Measurements from ENCODE around the gene KCNQ1.

Gene KCNQ1

GRCh38 chr11:2703363-2704141 is 258.7 kb downstream of the KCNQ1 start:
- DNase-seq = no peak

GRCh38 chr11:2704356-2704755 is 259.5 kb downstream of the KCNQ1 start:
- no peak for DNase-seq

- no peak for DNase-seq
Observed at GRCh38 chr11:2704896-2705606, 260.2 kb downstream of the KCNQ1 start.

- no peak for DNase-seq
Observed at GRCh38 chr11:2706321-2706720, 261.5 kb downstream of the KCNQ1 start.

- DNase-seq = no peak
Observed at GRCh38 chr11:2707736-2708135, 262.9 kb downstream of the KCNQ1 start.

- DNase-seq = no peak
Observed at GRCh38 chr11:2708151-2708581, 263.4 kb downstream of the KCNQ1 start.

GRCh38 chr11:2708757-2709281 is 264.0 kb downstream of the KCNQ1 start:
- no peak for DNase-seq

- no peak for DNase-seq
Observed at GRCh38 chr11:2709429-2709828, 264.6 kb downstream of the KCNQ1 start.

GRCh38 chr11:2711161-2711560 is 266.4 kb downstream of the KCNQ1 start:
- DNase-seq = no peak

GRCh38 chr11:2713094-2713493 is 268.3 kb downstream of the KCNQ1 start:
- no peak for DNase-seq

- no peak for DNase-seq
Observed at GRCh38 chr11:2713661-2714462, 269.1 kb downstream of the KCNQ1 start.

- DNase-seq = no peak
Observed at GRCh38 chr11:2714463-2714800, 269.6 kb downstream of the KCNQ1 start.

GRCh38 chr11:2714871-2715270 is 270.1 kb downstream of the KCNQ1 start:
- no peak for DNase-seq

GRCh38 chr11:2715716-2716350 is 271.0 kb downstream of the KCNQ1 start:
- no peak for DNase-seq

GRCh38 chr11:2716376-2717095 is 271.7 kb downstream of the KCNQ1 start:
- DNase-seq = no peak

- no peak for DNase-seq
Observed at GRCh38 chr11:2717561-2718325, 272.9 kb downstream of the KCNQ1 start.

- DNase-seq = no peak
Observed at GRCh38 chr11:2718817-2719438, 274.1 kb downstream of the KCNQ1 start.

- no peak for DNase-seq
Observed at GRCh38 chr11:2719831-2720590, 275.2 kb downstream of the KCNQ1 start.

- no peak for DNase-seq
Observed at GRCh38 chr11:2721210-2721916, 276.6 kb downstream of the KCNQ1 start.
